OCI-LY1 (cell line): ENCODE measurements around the gene NUP62.

Experiments used
- H2AFZ ChIP-seq: fragments of 200-600 bp; sonication (generic), shearing (Covaris generic); 2 replicates; pipeline ENCODE4 v1.6.0; 2014; ENCODE audit warnings: antibody characterized with exemption, mild to moderate bottlenecking, low read length
- H3F3A ChIP-seq: fragments of 200-600 bp; sonication (generic), shearing (Covaris generic); 2 replicates; pipeline ENCODE4 v1.6.0; 2014; ENCODE audit warnings: mild to moderate bottlenecking, antibody characterized with exemption, low read length, moderate library complexity; ENCODE audit not compliant: insufficient read depth
- H3K27ac ChIP-seq: fragments of 200-600 bp; sonication (generic); 2 replicates; pipeline ENCODE4 v1.5.1; 2014; ENCODE audit warnings: low read length, mixed run types, mild to moderate bottlenecking, low read depth; ENCODE audit not compliant: poor library complexity, severe bottlenecking
- H3K27me3 ChIP-seq: fragments of 200-600 bp; sonication (generic); 2 replicates; pipeline ENCODE4 v1.6.0; 2014; ENCODE audit warnings: antibody characterized with exemption, mild to moderate bottlenecking, low read length, moderate library complexity; ENCODE audit not compliant: insufficient read depth
- H3K36me3 ChIP-seq: fragments of 200-600 bp; sonication (generic); 2 replicates; pipeline ENCODE4 v1.6.1; 2014; ENCODE audit warnings: mild to moderate bottlenecking, antibody characterized with exemption, low read length, moderate library complexity, mixed read lengths; ENCODE audit not compliant: insufficient read depth
- H3K4me1 ChIP-seq: fragments of 200-600 bp; sonication (generic); 2 replicates; pipeline ENCODE4 v1.5.1; 2014; ENCODE audit warnings: mild to moderate bottlenecking, low read length, moderate library complexity; ENCODE audit not compliant: insufficient read depth, severe bottlenecking
- H3K4me2 ChIP-seq: fragments of 200-600 bp; sonication (generic), shearing (Covaris generic); 2 replicates; pipeline ENCODE4 v1.6.1; 2014; ENCODE audit warnings: low read length
- H3K4me3 ChIP-seq: fragments of 200-600 bp; sonication (generic); 2 replicates; pipeline ENCODE4 v1.5.1; 2014; ENCODE audit warnings: low read length, low read depth, mild to moderate bottlenecking, mixed read lengths; ENCODE audit not compliant: poor library complexity, severe bottlenecking
- H3K79me2 ChIP-seq: fragments of 200-600 bp; shearing (Covaris generic); 2 replicates; pipeline ENCODE4 v1.6.1; 2016; ENCODE audit warnings: mixed run types, low read length, mixed read lengths; ENCODE audit not compliant: insufficient read depth
- H3K9ac ChIP-seq: fragments of 200-600 bp; sonication (generic), shearing (Covaris generic); 2 replicates; pipeline ENCODE4 v1.6.1; 2014; ENCODE audit warnings: mild to moderate bottlenecking, low read length, mixed read lengths
- H3K9me2 ChIP-seq: fragments of 200-600 bp; sonication (generic), shearing (Covaris generic); 2 replicates; pipeline ENCODE4 v1.6.1; 2014; ENCODE audit warnings: low read depth, mild to moderate bottlenecking, low read length, mixed read lengths
- H3K9me3 ChIP-seq: fragments of 200-600 bp; shearing (Covaris generic); 2 replicates; pipeline ENCODE4 v1.6.1; 2014; ENCODE audit warnings: low read length, mixed read lengths
- H4K20me1 ChIP-seq: fragments of 200-600 bp; sonication (generic), shearing (Covaris generic); 2 replicates; pipeline ENCODE4 v1.6.0; 2016; ENCODE audit warnings: mild to moderate bottlenecking, low read length; ENCODE audit not compliant: insufficient read depth
- CTCF ChIP-seq: fragments of 200-600 bp; sonication (generic), shearing (Covaris generic); IDR thresholded peaks from 2 replicates; pipeline ENCODE4 v1.5.1; 2017; ENCODE audit warnings: mild to moderate bottlenecking, antibody characterized with exemption, low read length, moderate library complexity, mixed read lengths
- EZH2 ChIP-seq: fragments of 200-600 bp; sonication (generic), shearing (Covaris generic); IDR thresholded peaks from 2 replicates; pipeline ENCODE4 v1.8.0; 2017; ENCODE audit warnings: borderline replicate concordance, mixed run types, mild to moderate bottlenecking, antibody characterized with exemption, low read length, moderate library complexity, mixed read lengths

The NUP62 gene

GRCh38 chr19:49861541-49862378 lies 67.5 kb downstream of the NUP62 start:
- no peaks in the 10 kb centered on the region for H3F3A ChIP-seq
- H4K20me1 ChIP-seq = no peaks in the 10 kb centered on the region
- no peaks in the 10 kb centered on the region for H3K9me3 ChIP-seq
- H3K4me3 ChIP-seq = no peak overlapping the region
- peaks cover 8% of the 10 kb centered on the region; the same call in 1 of the 2 replicates for H3K79me2 ChIP-seq
- TF ChIP-seq CTCF = no peak
- no peak for TF ChIP-seq EZH2
- no peak overlapping the region; the same call in 1 of the 2 replicates for H3K4me2 ChIP-seq
- H3K9ac ChIP-seq = no peak overlapping the region
- peak overlapping the region; percentile 43 for H3K27ac ChIP-seq
- H3K36me3 ChIP-seq = peaks cover 77% of the 10 kb centered on the region
- H3K4me1 ChIP-seq = peaks cover 42% of the 10 kb centered on the region
- no peaks in the 10 kb centered on the region for H3K9me2 ChIP-seq
- no peaks in the 10 kb centered on the region for H3K27me3 ChIP-seq
- no peak overlapping the region for H2AFZ ChIP-seq

GRCh38 chr19:49861107-49861506 lies 68.2 kb downstream of the NUP62 start:
- Histone ChIP-seq H3F3A (no peaks in the 10 kb centered on the region), H4K20me1 (no peaks in the 10 kb centered on the region), H3K36me3 (peaks cover 83% of the 10 kb centered on the region), H3K27ac (peak overlapping the region; percentile 20), H3K27me3 (no peaks in the 10 kb centered on the region), H2AFZ (no peak overlapping the region), H3K4me1 (peaks cover 36% of the 10 kb centered on the region), H3K4me2 (no peak overlapping the region), H3K79me2 (peaks cover 2% of the 10 kb centered on the region; the same call in 1 of the 2 replicates), H3K9ac (no peak overlapping the region), H3K9me2 (no peaks in the 10 kb centered on the region), H3K4me3 (no peak overlapping the region), H3K9me3 (no peaks in the 10 kb centered on the region)
- TF ChIP-seq CTCF = no peak
- no peak for TF ChIP-seq EZH2

DNA sequence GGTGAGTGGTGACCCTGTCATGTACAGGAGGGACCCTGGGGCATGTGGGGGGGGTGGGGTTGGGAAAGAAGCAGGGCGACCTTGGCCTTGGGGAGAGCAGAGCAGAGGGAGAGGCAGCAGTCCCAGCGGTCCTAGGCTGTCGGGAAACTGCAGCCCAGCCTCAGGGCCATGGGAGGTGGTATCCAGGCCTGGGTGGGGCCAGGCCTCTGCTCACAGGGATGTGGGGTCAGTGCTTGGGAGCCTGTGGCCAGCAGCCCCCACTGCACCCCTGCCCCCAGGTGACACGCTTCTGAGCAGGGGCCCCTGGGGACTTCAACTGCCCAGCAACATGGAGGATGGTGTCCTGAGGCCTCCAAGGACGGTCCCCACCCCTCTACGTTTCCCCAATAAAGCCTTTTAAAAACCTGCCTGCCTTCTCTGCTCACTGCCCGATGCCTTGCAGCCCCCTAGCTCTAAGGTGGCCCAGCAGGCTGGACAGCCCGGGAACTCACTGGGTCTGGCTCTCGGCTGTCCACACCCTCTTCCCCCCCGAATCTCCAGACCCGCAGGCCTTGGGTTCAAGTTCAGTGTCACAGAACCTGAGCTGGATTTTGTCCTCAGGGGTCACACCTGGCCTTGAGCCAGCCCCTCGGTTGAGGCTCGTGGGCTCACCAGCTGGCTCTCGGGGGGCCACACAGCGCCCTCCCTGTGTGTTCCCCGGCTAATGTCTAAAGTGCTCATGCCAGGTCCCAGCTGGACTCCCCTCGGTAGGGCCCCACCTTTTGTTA lies 68.8 kb downstream of the NUP62 start:
- no peak overlapping the region for H3K9ac ChIP-seq
- H3K27ac ChIP-seq = peak overlapping the region; percentile 20
- H3K4me2 ChIP-seq = no peak overlapping the region
- H3K9me2 ChIP-seq = no peaks in the 10 kb centered on the region
- H3K27me3 ChIP-seq = no peaks in the 10 kb centered on the region
- H2AFZ ChIP-seq = no peak overlapping the region
- H3K4me1 ChIP-seq = peaks cover 31% of the 10 kb centered on the region
- no peak for TF ChIP-seq EZH2
- no peak for TF ChIP-seq CTCF
- no peaks in the 10 kb centered on the region for H4K20me1 ChIP-seq
- H3F3A ChIP-seq = no peaks in the 10 kb centered on the region
- H3K36me3 ChIP-seq = peaks cover 89% of the 10 kb centered on the region
- no peak overlapping the region for H3K4me3 ChIP-seq
- H3K9me3 ChIP-seq = no peaks in the 10 kb centered on the region
- H3K79me2 ChIP-seq = no peaks in the 10 kb centered on the region
